Stimulated activated CD4-positive, alpha-beta T cell treated with anti-CD3 and anti-CD28 coated beads, Interleukin-1b, Interleukin-23, amount 100 ng/mL, for 24 hours (primary cell): ENCODE data around the gene LOXL1.

Experiments used
- DNase-seq, 4 experiments: peaks; one replicate each; pipeline ENCODE4 v3.0.0-alpha.2; 2020; ENCODE audit warnings: low read depth in 4 of 4, low spot score in 1 of 4

LOXL1 gene

GRCh38 chr15:73899197-73900094 lies 26.8 kb upstream of the LOXL1 start:
- no peak for DNase-seq

GRCh38 chr15:73900095-73900712 lies 26.1 kb upstream of the LOXL1 start:
- DNase-seq = no peak

- DNase-seq = no peak
These were observed 25.0 kb upstream of the LOXL1 start for GRCh38 chr15:73901126-73901810.

- DNase-seq = no peak
These were observed 23.9 kb upstream of the LOXL1 start for GRCh38 chr15:73902121-73903020.

- no peak for DNase-seq
These were observed 22.0 kb upstream of the LOXL1 start for GRCh38 chr15:73904026-73904815.

GRCh38 chr15:73905225-73905827 lies 20.9 kb upstream of the LOXL1 start:
- DNase-seq = no peak

- DNase-seq = no peak
These were observed 19.8 kb upstream of the LOXL1 start for GRCh38 chr15:73906346-73907034.

GRCh38 chr15:73907035-73907408 lies 19.2 kb upstream of the LOXL1 start:
- DNase-seq = no peak

- peak; percentile 30 to 72 (median 58) for DNase-seq
These were observed 18.0 kb upstream of the LOXL1 start for GRCh38 chr15:73908030-73908821.

GRCh38 chr15:73908822-73909122 lies 17.5 kb upstream of the LOXL1 start:
- DNase-seq = no peak

- DNase-seq = no peak
These were observed 16.6 kb upstream of the LOXL1 start for GRCh38 chr15:73909651-73910050.

- DNase-seq = no peak
These were observed 15.5 kb upstream of the LOXL1 start for GRCh38 chr15:73910522-73911303.

GRCh38 chr15:73912030-73912596 lies 14.1 kb upstream of the LOXL1 start:
- no peak for DNase-seq

GRCh38 chr15:73914145-73914544 lies 12.1 kb upstream of the LOXL1 start:
- no peak for DNase-seq

GRCh38 chr15:73915082-73915481 lies 11.2 kb upstream of the LOXL1 start:
- no peak for DNase-seq

- DNase-seq = no peak
These were observed 7.5 kb upstream of the LOXL1 start for GRCh38 chr15:73918784-73919183.

- DNase-seq = no peak
These were observed 6.6 kb upstream of the LOXL1 start for GRCh38 chr15:73919706-73920105.
